HG03571 (cell line): Measurements from ENCODE around the gene MFN2.
"Not testable (repeated sequence)": the region's sequence is repeated elsewhere in the genome, so short reads cannot be mapped to it uniquely, and the experiment has no call there.

Experiments used
- ATAC-seq: cut with Tn5 transposase; IDR thresholded peaks from one replicate; pipeline ENCODE4 v1.9.1; 2021; ENCODE audit not compliant: unreplicated experiment

The MFN2 gene

DNA sequence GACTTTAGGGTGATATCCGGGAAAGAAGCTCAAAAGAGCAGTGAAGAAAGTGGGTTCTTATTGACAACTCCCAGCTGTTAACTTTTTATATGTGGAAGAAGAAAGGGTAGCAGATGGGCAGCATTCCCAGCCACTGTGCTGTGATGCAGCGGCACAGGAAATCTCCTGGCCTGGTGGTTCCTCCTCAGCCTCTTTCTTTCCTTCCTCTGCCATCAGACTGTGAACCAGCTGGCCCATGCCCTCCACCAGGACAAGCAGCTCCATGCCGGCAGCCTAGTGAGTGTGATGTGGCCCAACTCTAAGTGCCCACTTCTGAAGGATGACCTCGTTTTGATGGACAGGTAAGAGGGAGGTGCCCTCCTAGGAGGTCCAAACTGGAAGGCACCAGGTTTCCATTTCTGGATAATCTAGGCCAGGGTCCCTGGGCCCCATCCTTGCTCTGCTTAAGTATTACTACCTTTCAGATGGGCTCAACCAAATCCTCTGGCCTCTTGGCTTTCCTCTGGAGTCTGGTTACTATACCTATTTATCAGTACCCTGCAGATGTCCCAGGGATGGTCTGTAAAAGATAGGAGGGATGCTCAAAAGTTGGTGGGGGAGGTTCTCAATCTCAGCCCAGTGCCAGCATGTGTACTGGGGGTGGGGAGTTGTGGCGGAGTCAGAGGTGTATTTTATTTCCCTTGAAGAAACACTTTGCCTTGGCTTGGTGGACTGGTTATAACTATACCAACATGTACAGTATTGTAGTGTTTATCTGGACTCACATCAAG, 17.0 kb downstream of the MFN2 start:
- ATAC-seq = no peak

DNA sequence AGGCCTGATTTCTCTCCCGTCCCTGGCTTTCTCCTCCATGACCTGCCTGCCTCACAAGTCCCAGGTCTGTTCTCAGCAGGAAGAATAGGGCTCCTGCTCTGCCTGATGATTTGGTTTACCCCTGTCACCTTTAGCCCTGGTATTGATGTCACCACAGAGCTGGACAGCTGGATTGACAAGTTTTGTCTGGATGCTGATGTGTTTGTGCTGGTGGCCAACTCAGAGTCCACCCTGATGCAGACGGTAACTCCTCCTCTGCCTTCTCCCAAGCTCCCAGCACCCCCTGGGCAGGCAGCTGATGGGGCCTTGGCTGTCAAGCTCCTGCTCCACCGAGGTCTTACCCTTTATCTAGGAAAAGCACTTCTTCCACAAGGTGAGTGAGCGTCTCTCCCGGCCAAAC, 18.4 kb downstream of the MFN2 start:
- ATAC-seq = no peak

DNA sequence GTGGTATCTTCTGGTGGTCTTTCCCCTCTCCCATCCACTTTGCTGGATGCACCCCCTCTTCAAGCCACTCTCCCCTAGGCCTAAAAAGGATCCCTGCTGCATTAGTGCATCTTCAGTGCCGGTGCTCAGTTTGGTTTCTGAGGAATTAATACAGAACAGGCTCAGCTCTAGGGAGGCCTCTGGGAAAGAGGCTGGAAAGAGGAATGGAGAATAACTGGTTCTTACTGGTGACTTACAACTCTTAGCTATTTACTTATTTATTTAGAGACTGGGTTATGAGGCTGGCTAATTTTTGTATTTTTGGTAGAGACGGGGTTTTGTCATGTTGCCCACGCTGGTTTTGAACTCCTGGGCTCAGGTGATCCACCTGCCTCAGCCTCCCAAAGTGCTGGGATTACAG, 19.0 kb downstream of the MFN2 start:
- ATAC-seq = no peak

DNA sequence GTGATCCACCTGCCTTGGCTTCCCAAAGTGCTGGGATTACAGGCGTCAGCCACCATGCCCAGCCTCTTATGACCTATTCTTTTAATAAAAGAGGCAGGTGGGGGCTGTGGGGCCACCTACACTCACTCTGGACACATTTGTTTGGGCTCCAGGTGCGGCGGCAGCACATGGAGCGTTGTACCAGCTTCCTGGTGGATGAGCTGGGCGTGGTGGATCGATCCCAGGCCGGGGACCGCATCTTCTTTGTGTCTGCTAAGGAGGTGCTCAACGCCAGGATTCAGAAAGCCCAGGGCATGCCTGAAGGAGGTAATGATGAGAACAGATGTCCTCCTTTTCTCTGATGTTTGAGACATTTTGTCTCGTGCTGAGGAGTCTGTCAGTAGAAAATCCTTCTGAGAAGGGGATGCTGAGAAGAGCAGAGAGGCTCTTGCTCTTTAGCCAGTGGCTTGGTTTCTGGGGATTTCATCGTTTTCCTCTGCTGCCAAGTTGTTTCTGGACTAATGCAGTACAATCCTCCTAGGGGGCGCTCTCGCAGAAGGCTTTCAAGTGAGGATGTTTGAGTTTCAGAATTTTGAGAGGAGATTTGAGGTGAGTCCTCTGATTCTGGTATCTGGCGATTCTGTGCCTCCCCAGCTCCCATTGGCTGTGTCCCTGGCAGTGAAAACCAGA, 21.1 kb downstream of the MFN2 start:
- no peak for ATAC-seq

DNA sequence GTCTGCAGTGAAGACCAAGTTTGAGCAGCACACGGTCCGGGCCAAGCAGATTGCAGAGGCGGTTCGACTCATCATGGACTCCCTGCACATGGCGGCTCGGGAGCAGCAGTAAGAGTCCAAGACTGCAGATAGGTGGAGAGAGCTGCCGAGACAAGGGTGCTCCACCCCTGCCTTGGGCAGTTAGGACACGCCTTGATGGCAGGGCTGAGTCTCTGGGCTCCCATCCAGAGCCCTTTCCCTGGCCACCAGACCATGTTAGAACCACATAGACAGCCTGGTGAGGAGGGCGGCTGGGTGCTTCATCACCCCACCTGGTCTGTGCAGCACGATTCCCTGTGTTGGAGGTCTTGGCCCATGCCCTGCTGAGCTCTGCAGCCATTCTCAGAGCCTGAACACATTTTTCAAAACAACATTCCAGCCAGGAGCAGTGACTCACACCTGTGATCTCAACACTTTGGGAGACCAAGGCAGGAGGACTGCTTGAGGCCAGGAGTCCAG, 21.8 kb downstream of the MFN2 start:
- ATAC-seq = no peak

DNA sequence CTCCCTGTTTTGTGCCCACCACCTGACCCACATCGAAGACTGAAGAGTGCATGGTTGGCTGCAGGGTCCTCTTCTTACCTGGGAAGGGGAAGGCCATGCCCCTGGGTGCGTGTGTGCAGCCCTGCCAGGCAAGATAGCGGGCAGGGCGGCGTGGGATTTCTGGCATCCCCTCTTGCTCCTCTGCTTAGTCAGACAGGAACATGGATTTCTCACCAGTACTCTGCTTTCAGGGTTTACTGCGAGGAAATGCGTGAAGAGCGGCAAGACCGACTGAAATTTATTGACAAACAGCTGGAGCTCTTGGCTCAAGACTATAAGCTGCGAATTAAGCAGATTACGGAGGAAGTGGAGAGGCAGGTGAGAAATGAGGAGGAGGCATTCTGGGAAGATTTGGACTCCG, 23.5 kb downstream of the MFN2 start:
- no peak for ATAC-seq

DNA sequence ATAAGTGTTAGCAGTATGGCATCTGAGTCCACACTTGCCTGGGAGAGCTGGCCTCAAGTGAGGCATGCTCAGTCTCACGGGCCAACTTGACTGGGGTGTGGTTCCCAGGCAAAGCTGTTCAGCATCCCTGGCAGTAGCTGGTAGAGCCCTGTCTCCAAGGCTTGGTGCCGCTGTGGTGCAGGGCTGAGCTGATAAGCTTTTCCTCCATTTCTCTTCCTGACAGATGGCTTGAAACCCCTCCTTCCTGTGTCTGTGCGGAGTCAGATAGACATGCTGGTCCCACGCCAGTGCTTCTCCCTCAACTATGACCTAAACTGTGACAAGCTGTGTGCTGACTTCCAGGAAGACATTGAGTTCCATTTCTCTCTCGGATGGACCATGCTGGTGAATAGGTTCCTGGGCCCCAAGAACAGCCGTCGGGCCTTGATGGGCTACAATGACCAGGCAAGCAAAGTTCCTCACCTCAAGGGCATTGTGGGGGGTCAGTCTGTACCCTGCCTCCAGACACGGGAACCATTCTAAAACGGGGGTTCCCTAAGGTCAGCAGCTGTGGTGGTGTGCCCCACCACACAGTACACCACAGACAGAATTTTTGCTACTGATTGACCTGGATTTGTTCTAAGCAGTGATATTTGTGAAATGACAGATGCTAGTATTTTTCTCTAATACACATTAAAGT, 25.4 kb downstream of the MFN2 start:
- ATAC-seq = no peak

DNA sequence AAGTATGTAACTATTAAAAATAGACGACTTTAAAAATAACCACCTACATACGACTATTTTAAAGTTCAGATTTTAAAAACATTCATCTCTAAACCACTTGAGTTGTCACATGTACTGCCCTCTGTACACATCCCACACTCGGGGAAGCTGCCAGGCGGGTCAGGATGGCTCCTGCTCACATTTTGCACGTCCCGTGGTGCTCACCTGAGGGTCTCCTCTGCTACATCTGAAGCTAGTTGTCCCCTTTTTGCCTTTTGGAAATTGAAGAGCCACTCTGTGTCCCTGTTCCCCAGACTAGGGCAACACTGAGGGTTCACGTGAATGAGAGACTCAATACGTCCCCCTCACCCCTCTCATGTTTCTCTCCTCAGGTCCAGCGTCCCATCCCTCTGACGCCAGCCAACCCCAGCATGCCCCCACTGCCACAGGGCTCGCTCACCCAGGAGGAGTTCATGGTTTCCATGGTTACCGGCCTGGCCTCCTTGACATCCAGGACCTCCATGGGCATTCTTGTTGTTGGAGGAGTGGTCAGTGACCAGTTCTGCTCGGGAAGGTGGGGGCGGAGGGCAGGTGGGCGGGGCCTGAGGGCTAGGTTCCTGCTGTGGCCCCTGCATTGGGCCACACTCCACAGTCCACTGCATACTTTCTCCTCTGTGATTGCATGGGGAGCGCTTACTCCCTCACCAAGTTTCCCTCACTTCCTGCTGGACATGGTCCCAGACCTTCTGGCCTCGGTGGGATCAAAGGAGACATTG, 26.1 kb downstream of the MFN2 start:
- ATAC-seq = no peak

DNA sequence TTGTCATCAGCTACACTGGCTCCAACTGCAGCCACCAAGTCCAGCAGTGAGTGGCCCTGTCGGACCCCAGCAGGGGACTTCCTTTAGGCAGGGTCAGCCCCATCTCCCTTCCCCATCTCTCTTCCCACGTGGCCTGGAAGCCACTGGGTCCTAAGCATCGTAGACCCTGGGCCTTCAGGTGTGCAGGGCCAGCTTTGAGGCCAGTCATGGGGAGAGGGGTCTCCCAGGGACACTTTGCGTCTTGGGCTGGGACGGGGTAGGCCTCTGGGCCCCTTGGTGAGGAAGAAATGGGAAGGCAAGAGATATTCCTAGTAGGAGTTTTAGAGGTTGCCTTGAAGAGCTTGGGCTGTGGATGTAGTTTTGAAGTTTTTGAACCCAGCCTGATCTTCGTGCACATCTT, 27.0 kb downstream of the MFN2 start:
- ATAC-seq = no peak

DNA sequence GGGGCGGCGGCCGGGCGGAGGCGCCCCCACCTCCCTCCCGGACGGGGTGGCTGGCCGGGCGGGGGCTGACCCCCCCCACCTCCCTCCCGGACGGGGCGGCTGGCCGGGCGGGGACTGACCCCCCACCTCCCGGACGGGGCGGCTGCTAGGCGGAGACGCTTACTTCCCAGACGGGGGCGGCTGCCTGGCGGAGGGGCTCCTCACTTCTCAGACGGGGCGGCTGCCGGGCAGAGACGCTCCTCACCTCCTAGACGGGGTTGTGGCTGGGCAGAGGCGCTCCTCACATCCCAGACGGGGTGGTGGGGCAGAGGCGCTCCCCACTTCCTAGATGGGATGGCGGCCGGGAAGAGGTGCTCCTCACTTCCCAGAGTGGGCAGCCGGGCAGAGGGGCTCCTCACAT, 28.1 kb downstream of the MFN2 start:
- not testable (repeated sequence) for ATAC-seq

DNA sequence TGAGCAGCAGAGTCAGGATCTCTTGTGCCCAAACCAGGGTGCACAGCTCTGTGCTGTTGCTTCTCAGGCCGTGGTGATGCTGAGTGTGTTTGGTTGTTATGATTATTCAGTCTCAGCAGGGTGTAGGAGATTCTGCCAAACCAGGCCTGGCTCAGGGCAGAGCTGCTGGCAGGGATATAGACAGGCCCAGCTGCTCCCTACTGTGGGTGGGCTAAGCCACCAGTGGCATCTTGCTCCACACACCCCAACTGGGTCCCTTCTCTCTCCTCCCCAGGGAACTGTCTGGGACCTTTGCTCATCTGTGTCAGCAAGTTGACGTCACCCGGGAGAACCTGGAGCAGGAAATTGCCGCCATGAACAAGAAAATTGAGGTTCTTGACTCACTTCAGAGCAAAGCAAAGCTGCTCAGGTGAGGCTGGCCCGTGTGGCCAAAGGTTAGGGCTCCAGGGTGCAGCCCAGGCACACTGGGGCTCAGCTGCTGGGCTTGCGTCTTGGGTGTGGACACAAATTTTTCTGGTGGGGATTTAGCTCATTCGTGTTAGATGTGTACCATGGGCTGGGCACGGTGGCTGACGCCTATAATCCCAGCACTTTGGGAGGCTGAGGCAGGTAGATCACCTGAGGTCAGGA, 29.2 kb downstream of the MFN2 start:
- ATAC-seq = no peak

DNA sequence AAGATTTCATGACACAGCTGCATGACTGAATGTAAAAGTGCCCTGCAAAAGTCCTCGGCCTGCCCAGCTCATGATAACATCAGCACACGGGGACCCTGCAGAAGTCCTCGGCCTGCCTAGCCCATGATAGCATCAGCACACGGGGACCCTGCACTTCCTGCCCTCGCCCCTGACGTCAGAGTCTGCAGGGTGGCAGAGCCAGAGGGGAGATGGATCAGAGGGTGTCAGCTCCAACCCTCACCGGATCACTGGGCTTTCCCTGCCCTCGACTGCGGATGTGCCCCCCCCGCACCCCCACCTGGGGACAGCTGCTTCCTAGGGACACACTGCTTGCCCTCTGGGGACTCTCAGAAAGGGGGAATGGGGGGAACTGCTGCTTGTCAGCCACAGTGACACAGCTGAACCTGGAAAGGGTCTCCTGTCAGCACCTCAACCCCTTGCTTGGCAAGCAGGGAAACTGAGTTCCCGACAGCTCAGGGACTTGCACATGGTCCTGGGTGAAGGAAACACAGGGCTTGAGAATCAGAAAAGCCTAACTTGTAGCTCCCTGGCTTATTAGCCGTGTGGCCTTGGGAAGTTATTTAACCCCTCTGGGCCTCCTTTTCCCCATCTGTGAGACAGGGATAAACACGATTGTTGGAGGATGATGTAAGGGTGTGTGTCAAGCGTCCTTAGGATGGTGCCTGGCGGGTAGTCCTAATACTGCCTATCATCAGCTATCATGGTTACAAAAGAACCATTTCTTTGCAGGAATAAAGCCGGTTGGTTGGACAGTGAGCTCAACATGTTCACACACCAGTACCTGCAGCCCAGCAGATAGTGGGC, 30.7 kb downstream of the MFN2 start:
- ATAC-seq = no peak

DNA sequence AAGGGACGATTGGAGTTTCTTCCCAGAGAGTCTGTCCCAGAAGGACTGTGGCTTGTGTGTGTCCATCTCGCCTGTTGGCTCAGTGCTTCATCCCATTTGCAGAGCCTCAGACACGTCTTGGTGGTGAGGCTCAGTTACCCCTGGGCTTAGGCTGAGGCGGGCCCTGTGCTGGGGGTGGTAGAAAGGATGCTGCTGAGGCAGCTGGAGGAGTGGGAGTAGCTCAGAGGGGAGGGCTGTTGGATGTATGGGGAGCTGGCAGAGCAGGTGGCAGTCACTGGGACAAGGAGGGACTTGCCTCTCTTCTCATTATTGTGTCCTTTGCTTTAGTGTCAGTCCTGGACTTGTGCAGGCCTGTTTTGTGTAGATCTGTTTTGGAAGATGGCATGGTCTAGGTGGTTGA, 31.8 kb downstream of the MFN2 start:
- ATAC-seq = no peak

DNA sequence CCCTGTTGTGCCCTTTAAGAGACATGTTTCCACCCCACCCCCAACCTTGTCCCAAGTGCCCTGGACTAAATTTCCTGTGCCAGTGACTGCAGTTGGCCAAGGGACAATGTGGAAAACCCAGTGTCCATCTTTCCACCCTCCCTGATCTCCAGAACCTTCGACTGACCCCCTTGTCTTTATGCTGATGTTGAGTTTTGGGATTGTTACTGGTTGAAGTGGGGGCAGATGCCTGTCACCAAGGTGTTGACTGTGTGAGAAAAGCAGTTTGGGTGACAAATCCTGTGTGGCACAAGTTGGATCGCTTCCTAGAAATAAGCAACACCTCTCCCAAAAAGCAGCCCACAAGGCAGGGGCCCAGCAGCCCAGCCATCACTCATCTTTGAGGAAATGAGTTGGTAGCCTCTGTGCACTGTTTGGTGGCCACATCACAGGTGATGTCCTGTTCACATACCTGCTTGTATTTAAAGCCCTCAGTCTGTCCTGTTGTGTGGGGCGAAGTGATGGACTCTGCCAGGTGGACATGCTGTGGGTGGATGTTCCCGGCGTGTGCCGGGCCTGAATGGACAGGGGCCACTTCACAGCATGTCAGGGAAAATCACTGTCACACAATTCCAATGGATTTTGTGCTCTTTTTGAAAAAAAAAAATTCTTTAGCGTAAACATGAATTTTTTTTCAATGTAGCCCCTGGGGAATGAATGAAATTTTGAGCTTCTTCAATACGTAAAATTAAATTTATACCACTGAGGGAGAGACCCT, 32.5 kb downstream of the MFN2 start:
- ATAC-seq = no peak

DNA sequence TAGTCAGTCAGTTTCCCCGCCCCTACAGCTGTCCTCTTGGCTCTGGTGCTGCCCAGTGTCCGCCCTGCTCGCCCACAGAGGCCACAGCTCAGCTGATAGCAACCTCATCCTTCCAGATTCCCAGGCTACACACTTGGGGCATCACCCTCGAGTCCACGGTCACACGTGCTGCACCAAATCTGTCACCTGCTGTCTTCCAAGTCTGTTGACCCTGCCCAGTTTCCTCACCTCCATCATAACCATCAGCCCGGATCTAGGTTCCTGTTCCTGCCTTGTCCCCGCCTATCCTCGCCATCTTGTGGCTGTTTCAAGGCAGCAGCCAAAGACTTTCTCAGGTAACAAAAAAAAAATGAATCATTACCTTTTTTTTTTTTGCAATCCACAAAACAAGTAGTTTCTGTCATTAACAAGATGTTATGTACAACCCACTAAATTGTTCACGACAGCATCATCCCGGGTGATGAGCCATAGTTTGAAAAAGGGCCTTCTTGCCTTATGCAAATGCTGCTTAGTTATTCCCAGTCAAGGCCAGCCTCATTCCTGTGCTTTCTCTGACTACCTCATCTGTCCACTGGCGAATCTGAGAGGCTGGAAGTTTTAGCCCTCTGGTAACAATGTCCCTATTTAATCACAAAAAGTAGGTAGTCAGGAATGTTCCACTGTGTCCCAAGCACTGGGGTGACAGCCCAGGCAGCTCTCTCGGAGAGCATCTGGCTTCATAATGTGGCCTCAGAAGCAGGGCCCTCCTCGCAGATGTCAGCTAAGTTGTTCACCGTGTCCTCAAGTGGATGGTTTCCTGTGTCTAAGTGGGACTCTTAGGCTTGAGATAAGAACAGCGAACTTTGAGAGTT, 34.1 kb downstream of the MFN2 start:
- no peak for ATAC-seq

DNA sequence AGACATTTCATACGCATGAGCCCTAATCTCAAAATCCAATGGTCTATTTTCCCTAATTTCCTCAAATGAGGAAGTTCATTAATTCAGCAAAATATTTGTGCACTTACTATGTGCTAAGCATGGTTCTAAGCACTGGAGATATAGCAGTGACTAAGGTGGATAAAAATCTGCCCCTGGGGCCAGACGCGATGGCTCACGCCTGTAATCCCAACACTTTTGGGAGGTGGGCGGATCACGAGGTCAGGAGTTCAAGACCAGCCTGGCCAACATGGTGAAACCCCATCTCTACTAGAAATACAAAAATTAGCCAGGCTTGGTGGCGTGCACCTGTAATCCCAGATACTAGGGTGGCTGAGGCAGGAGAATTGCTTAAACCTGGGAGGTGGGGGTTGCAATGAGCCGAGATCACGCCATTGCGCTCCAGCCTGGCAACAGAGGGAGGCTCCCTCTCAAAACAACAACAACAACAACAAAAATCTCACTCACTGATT, 34.8 kb downstream of the MFN2 start:
- no peak for ATAC-seq

DNA sequence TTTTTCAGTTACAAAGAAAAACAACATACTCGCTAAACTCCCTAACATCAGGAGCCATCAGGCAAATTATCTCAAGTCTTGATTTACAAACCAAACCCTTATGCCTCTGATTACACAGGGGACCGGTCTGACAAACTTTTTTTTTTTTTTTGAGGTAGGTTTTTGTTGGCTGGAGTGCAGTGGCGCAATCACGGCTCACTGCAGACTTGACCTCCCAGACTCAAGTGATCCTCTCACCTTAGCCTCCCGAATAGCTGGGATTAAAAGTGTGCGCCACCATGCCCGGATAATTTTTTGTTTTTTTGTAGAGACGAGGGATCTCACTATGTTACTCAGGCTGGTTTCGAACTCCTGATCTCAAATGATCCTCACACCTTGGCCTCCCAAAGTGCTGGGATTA, 35.3 kb downstream of the MFN2 start:
- no peak for ATAC-seq

DNA sequence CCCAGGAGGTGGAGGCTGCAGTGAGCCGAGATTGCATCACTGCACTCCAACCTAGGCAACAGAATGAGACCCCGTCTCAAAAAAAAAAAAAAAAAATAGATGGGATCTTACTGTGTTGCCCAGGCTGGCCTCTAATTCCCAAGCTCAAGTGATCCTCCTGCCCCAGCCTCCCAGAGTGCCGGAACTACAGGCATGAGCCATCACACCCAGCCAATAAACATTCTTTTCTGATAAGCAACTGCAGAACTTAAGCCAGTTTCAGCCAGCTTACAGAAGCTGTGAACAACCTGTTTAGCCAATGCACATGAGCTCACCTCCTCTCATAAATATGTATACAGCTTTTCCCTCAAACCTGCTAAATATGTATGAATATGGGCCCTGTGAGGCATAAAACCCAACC, 35.9 kb downstream of the MFN2 start:
- ATAC-seq = no peak
